GM21515 (cell line): ENCODE data around the gene SYPL1.

Source experiments
- ATAC-seq: cut with Tn5 transposase; IDR thresholded peaks from one replicate; pipeline ENCODE4 v1.9.1; 2021; ENCODE audit not compliant: unreplicated experiment

Gene SYPL1

DNA sequence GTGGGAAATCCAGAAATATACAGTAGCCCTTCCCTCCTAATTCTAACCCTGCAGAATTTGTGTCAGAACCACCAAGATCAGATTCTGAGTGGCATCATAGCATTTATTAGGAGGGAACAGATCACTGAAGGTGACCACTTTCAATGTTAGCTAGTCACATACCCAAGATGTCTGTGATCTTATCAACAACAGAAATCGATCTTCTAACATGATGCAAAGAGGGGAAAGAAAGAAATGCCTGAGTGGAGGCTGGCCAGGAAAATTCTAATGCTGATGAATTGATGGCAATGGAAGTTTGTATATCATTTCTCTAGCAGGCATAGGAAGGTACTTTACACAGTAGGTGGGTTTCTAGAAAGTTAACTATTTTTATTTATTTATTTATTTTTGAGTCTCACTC lies 10.6 kb upstream of the SYPL1 start:
- ATAC-seq = no peak

DNA sequence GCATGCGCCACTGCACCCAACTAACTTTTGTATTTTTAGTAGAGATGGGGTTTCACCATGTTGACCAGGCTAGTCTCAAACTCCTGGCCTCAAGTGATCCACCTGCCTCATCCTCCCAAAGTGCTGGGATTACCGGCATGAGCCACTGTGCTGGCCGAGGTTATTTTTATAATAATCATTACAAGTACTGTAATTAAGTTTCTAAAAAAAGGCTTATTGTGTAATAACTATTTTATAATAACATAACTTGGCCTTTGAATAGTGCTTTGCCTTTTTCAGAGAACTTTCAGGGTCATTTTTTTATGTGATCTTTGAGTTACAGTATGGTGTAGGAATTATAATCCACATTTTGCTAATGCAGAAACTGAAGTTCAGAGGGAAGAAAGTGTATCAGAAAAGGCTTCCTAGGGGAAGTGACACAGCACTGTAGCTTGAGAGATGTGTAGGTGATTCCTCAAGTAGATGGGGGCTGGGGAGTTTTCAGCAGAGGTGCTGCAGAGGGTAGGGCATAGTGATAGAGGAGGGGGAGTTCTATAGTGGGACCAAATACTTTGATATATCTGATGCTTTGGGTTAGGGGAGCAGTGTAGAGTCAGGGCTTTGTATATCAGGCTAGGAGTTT lies 9.2 kb upstream of the SYPL1 start:
- no peak for ATAC-seq

DNA sequence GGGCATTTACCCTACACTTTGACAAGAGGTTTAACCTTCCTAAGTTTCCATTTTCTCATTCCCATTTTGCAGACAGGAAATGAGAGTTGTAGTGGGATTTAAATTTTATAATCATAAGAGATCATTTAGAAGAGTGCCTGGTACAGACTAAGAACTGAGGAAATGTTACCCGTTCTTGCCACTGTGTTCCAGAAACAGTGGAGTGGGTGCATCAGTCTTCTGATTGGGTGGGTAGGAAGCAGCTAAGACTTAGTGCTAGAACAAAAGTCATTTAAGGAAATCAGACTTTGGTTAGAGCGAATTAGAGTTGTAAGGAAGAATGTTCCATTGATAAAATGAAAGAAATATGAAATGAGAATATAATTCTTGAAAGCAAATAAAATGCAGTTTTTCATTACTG lies 8.4 kb upstream of the SYPL1 start:
- no peak for ATAC-seq

DNA sequence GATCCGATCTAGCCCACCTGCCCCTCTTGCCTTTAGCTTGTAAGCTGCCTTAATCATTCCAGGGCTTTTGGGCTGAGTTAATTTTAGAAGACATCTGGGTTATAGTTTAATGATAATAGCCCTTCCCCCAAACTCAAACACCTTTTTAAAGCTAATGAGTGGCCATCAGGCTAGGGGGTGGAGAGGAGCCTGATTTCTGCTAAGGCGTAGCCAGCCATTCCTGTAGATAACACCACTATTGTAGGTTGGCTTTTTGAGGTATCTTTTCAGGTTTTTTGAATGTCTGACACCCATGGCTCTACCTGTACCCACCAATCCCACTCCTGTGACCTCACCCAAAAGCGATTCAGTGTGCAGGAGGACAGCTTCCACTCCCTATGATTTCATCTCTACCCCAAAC lies 7.6 kb upstream of the SYPL1 start:
- ATAC-seq = no peak

DNA sequence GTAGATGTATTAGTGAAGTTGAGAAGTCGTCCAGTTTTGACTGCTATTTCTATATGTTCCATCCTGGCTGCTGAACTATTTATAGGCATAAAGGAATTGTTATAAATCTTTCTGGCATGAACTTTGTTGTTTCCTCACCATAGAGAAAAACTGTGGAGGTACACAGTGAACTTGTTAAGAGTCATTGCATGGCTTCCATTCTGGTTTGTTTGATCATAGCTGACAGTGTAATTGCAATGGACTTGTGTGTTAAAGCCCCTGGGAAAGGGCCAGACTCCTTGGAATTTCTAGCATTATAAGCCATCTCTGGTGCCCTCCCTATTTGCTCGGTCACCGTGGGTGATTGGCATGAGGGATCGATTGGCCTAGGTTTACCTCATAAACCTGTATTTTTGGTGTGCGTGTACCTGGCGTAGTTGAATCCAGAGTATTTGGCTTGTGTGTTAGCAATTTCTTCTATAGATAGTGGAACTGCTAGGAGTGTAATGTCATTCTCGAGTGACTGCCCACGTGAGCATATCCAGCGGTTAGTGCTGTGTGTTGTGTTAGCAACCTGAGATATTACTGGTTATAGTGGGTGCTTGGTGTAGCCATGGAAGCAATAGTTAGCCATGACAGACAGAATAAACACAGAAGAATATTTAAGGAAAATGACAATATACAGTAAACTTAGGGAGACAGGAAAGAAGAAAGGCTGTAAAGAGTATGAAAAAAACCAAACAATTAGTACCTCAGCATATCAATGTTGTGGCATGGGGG lies 5.9 kb upstream of the SYPL1 start:
- no peak for ATAC-seq

DNA sequence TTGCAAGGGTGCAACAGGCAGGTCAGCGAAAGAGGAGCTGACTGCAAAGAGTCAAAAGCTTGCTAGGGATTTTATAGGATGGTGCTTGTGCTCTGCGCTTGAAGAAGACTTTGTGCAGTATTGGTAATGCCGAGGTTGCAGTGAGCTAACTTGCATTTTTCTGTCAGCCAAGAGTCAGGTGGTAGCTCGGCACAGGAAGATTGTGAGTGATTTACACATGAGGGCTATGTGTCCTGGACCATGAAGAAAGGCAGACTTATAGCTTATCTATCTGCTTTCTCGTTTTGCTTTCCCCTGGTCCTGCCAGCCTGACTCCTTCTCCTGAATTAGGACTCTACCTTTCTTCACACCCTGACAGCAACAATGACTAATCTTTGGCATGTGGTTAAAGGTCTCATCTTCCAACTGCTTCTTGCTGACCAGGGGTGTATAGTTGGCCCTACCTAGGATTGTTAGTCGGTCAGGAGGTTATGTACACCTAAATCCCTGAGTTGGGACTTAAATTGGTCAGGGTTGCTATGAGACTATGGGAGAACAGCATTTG lies 4.1 kb upstream of the SYPL1 start:
- no peak for ATAC-seq

DNA sequence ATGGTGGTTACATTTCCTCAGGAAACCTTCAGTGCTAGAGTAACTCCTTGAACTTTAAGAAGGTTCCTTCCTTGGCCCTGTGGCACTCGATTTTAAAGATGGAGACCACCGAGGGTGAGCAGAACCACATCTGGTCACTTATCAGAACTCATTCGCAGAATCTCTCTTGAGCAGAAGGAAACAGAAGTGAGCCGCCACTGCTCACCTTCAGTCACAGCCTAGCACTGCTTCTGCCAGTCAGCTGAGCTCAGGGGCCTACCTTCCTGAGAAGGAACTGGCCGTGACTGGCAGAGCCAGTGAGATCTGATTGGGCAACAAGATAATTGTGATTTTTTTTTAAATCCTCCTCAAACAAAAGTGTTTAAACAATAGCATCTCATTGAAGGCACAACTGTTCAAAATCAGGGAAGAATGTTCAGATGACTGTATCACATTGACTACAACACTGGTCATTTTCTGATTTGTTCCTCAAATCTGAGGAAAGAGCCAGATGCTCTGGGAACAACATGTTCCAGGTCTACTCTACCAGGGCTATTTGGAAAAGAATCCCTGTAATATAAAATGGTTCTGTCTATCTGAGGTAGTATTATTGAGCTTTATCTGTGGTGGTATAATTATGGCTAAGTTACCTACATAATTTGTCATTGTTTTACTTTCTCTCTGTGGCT lies 2.7 kb upstream of the SYPL1 start:
- ATAC-seq = no peak

DNA sequence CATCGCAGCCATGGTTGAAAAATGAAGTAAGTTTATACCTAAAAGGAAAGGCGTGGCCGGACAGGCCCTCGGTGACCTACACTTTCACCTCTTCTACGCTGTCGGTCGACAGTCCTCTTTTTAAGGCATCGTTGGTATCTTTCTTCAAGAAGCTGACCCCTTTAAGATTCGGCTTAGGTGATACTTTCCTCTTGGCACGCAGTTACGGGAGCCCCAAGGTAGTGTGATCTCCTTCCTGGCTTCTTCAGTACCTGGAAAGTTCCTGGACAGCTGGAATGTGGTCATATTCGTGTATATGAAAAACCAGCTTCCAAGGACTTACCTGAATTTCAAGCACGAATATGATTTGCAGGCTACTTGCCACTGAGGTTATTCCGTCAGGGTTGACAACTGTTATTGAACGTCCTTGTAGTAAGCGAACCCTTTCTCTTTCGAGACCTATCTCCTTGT lies 885 bp upstream of the SYPL1 start:
- ATAC-seq = no peak

DNA sequence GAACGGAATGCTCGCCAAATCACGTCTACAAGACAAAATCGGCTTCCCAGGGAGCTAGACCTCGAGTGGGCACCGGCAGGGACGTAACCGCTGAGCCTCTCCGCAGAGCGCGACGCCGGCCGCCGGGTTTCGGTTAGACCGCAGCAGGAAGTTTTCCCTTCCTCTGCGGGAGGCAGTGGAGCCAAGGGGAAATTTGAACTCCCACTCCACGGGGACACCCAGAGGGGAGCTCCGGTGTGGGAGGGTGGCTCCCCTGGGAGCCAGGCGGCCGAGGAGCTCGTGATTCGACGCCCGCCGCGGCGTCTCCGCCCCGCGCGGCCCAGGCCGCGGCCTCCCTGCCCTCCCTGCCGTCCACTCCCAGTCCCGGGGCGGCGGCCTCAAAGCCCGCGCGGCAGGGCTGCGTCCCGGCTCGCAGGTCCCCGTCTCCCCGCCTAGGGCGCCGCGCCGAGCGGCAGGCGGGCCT lies 426 bp downstream of the SYPL1 start:
- ATAC-seq = peak; percentile 29

DNA sequence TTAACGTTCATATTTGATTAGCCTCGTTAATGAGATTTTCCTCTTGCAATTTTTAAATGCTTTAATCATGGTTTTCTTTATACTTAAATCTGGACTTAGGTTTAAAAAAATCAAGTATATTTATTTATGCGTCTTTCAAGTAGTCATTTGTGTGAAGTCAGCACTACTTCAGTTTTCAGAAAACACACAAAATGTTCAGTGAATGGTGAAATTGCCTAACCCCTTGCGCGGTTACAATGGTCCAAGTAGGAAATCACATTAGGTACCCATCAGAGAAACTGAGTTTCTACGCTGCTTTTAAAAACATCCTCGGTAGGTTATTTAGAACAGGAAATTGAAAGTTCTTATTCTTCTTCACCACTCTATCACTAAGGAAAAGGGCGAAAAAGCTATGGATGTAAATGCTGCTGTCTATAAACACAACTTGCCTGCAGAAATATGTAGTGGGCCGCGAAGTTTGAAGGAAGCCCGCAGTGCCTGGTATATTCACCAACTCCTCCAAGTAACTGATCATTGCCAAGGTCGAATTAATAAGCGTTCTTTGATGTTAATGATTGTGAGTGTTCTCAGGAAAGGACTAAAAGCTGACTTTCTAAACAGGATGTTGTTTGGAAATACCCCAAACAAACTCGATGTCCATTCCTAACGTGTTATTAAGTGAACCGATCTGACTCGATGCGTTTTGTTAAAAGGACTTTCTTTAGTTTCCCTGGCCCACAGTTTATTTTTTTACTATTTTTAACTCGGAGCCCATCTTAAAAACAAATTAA lies 1.0 kb downstream of the SYPL1 start:
- ATAC-seq = no peak

DNA sequence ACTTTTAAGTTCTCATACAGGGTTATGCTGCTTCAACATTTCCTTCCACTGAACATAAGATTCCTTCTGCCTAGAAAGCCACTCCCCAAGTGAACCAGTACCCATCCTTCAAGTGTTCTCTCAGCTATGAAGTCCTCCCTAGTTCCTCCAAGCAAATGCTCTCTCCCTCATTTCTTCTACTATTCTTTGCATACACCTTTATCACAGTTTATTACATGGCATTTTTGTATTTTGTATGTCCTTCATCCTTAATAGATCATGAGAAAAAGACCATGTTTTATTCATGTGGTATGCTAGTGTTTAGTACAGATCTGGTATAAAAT lies 1.9 kb downstream of the SYPL1 start:
- no peak for ATAC-seq

DNA sequence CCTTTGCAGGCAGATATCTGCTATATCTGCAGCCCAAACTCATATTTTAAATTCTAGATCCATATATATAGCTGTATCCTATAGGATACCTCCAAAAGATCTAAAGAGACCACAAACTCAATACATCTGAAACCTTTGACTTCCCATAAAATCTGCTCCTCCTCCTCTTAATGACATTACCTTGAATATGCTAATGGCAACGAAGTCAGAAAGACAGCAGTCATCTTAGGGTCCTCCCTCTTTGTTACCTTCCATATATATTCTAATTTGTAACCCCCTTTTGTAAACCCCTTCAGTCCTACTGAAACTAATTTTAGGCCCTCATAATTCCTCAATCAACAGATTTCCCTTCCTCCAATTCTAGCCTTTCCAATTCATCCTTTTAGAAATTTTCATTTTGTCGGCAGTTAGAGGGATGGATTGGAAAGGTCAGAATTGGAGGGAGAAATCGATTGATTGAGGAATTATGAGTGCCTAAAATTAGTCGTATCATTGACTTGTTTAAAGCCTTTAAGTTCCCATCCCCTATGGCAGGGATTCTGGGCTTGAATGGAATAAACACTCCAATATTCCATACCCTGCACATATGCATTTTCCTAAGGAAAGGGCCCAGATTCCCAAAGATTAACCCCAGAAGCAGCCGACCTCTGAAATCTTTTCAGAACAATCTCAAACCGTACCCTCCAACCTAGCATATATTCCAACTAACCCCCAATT lies 2.4 kb downstream of the SYPL1 start:
- no peak for ATAC-seq

DNA sequence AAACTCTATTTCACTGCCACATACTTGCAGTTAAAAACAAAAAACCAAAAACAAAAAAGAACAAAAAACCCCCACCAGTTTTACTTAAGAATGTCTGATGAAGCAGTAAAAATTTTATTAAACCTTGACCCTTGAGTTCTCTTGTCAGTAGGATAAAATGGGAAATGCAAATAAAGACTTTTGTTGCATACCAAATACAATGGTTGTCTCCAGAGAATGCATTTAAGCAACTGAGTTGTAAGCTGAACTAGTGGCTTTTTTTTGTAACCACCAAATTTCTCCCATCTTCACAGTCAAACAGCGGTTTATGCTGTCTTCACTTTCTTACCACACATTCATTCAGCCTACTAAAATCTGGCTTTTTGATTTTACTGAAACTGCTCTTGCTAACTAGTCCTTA lies 3.1 kb downstream of the SYPL1 start:
- no peak for ATAC-seq

DNA sequence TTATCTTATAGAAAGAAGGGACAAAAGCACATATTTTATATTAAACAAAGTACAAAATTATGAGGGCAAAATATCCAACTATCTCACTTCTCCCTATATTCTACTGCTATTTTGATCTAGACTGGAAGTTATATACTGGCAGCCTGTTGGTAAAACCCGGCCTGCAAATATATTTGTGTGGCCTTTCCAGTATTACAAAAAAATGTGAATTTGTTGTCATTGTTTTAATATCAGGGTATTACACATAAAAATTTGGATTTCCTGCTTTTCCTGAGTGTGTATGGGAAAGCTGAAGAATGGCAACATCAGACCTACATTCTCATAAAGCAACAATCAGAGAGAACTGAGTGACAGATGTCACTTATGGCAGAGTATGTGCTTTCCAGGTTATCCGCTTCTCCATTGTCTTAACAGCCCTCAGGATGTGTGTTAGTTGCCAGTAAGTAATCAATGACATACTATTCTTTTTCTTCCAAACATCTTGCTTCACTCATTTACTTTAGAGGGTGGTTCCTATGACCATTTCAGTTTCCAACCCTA lies 7.3 kb downstream of the SYPL1 start:
- ATAC-seq = no peak

DNA sequence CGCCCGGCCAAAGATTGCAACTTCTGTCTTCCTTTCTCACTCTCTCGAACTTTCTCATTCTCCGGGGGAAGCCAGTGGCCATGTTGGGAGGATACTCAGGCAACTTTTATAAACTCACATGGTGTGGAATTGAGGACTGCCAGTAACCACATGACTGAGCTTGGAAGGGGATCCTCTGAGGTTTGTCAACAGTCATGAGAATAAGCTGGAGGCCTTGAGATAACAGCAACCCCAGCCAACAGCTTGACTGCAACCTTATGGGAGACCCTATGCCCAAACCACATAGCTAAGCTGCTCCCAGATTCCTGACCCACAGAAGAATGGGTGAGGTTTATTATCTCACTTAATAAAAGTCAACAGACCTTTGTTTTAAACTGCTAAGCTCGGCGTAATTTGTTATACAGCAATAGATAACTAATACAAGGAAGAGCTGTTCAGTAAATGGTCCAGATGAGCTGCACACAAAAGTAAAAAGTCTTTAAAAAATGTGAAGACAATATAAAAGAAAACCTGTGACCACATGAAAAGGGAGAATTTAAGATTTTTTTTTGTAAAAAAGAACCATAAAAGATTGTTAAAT lies 9.6 kb downstream of the SYPL1 start:
- no peak for ATAC-seq

DNA sequence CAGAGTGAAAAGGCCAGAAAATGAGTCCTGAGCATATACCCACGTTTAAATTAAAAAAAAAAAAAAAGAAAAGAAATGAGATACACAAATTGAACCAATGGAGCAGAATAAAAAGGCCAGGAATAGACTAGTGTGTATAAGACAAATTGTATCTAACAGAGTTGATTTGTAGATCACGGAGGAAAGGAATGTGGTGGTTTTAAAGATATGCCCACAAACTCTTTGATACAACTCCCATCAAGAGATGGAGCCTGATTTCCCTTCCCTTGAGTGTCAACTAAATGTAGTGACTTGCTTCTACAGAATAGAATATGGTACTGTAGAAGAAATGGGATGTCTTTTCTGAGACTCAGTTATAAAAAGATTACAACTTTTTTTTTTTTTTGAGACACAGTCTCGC lies 10.4 kb downstream of the SYPL1 start:
- no peak for ATAC-seq

DNA sequence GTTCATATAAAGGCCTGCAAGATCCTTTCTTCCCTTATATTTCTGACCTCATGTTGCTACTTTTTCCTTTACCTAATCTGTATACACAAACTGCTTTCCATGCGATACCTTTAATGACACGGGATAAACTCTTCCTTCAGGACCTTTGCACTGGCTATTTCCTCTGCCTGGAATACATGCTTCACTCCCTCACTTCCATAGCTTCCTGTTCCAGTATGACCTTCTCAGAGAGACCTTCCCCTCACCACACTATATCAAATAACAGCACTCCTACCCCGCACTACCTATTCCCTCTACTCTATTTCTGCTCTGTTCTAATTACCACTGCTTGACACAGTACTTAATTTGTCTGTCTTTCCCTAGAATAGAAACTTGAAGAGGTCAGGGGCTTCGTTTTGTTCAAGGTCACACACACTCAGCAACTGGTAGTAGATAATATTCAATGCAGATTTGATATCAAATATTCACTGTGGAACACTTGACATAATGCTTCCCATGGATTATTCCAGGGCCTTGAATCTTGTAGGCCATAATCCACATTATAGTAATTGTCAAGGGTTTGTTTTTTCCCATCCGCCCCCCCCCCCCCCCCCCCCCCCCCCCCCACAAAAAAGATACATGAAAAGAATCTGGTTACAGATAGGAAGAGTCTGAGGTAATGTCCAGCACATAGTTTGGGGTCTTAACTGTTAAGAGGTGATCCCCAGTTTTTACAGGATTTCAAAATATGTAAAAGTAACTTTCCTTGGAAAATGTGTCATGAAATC lies 11.1 kb downstream of the SYPL1 start:
- ATAC-seq = no peak

DNA sequence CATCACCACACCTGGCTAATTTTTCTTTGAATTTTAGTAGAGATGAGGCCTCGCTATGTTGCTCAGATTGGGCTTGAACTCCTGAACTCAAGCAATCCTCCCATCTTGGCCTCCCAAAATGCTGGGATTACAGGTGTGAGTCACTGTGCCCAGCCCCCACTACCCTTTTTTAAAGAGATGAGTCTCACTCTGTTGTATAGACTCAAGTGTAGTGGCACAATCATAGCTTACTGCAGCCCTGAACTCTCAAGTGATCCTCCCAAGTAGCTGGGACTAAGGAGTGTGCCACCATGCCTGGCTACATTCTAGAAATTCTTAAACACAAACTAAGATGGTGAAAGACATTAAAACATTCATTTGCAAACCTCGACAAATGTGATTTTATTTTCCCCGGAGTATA lies 12.6 kb downstream of the SYPL1 start:
- no peak for ATAC-seq

DNA sequence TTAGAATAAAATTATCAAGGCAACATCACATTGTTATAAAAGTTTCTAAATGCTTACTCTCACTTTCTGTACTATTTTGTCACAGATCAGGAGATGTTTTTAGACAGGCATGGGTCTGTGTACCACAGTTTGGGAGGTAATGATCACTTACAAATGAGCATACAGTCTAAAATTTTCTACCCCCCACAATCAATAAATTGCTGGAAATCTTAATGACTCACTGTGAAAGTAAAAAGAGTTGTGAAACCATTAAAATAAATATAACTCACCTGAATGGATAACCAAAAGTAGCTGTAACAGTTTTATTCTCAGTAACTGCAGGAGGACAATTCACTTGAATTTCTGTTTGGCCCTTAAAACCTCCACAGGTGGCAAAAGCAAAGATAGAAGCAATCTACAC lies 13.2 kb downstream of the SYPL1 start:
- ATAC-seq = no peak
